BE2C (cell line): ENCODE data around the gene KCNJ6.

ENCODE experiments used
- DNase-seq: peaks from one replicate; pipeline ENCODE4 v3.0.0-alpha.2; 2020
- H3K27me3 ChIP-seq: fragments of 250-450 bp; sonication (Bioruptor Pico); 2 replicates; pipeline ENCODE4 v1.5.1; 2020; ENCODE audit warnings: mild to moderate bottlenecking
- H3K36me3 ChIP-seq: fragments of 250-450 bp; sonication (Bioruptor Pico); 2 replicates; pipeline ENCODE4 v1.5.1; 2020; ENCODE audit warnings: mild to moderate bottlenecking
- H3K4me1 ChIP-seq: fragments of 250-450 bp; sonication (Bioruptor Pico); 2 replicates; pipeline ENCODE4 v1.5.1; 2020
- H3K4me3 ChIP-seq: 2 replicates; pipeline ENCODE4 v1.5.1; 2011; ENCODE audit warnings: low read depth, low read length
- H3K9me3 ChIP-seq: fragments of 250-450 bp; sonication (Bioruptor Pico); 2 replicates; pipeline ENCODE4 v1.5.1; 2020
- CTCF ChIP-seq: IDR thresholded peaks from 2 replicates; pipeline ENCODE4 v1.5.1; 2012; ENCODE audit warnings: mild to moderate bottlenecking, low read depth, low read length

Gene KCNJ6

GRCh38 chr21:37620401-37620800 is 295.9 kb downstream of the KCNJ6 start:
- H3K9me3 ChIP-seq: no peaks in the 10 kb centered on the region
- DNase-seq: no peak
- H3K4me3 ChIP-seq: no peak overlapping the region
- H3K36me3 ChIP-seq: no peaks in the 10 kb centered on the region
- no peak for TF ChIP-seq CTCF
- H3K4me1 ChIP-seq: no peaks in the 10 kb centered on the region
- peaks cover 48% of the 10 kb centered on the region for H3K27me3 ChIP-seq

- Histone ChIP-seq H3K9me3 (no peaks in the 10 kb centered on the region), H3K4me3 (no peak overlapping the region), H3K36me3 (no peaks in the 10 kb centered on the region), H3K27me3 (peaks cover 48% of the 10 kb centered on the region), H3K4me1 (no peaks in the 10 kb centered on the region)
- TF ChIP-seq CTCF: no peak
- DNase-seq: no peak
These were observed 296.7 kb downstream of the KCNJ6 start for GRCh38 chr21:37619464-37619974.

GRCh38 chr21:37618081-37618480 is 298.2 kb downstream of the KCNJ6 start:
- TF ChIP-seq CTCF: no peak
- Histone ChIP-seq H3K9me3 (no peaks in the 10 kb centered on the region), H3K4me1 (no peaks in the 10 kb centered on the region), H3K4me3 (no peak overlapping the region), H3K36me3 (no peaks in the 10 kb centered on the region), H3K27me3 (peaks cover 48% of the 10 kb centered on the region)
- DNase-seq: no peak

GRCh38 chr21:37615962-37616361 is 300.3 kb downstream of the KCNJ6 start:
- Histone ChIP-seq H3K4me3 (no peak overlapping the region), H3K27me3 (peaks cover 35% of the 10 kb centered on the region), H3K9me3 (no peaks in the 10 kb centered on the region), H3K4me1 (no peaks in the 10 kb centered on the region), H3K36me3 (no peaks in the 10 kb centered on the region)
- TF ChIP-seq CTCF: no peak
- no peak for DNase-seq

- H3K27me3 ChIP-seq: peaks cover 30% of the 10 kb centered on the region
- H3K4me1 ChIP-seq: no peaks in the 10 kb centered on the region
- DNase-seq: no peak
- H3K4me3 ChIP-seq: no peak overlapping the region
- no peaks in the 10 kb centered on the region for H3K36me3 ChIP-seq
- H3K9me3 ChIP-seq: no peaks in the 10 kb centered on the region
- TF ChIP-seq CTCF: no peak
These were observed 301.8 kb downstream of the KCNJ6 start for GRCh38 chr21:37614351-37614875.

GRCh38 chr21:37607081-37607480 is 309.2 kb downstream of the KCNJ6 start:
- H3K4me1 ChIP-seq: no peaks in the 10 kb centered on the region
- DNase-seq: no peak
- no peaks in the 10 kb centered on the region for H3K9me3 ChIP-seq
- TF ChIP-seq CTCF: no peak
- no peaks in the 10 kb centered on the region for H3K36me3 ChIP-seq
- H3K27me3 ChIP-seq: peaks cover 11% of the 10 kb centered on the region; the same call in 1 of the 2 replicates
- no peak overlapping the region for H3K4me3 ChIP-seq
